GM04503 (cell line): ENCODE results near the gene EML3.
"Not testable (repeated sequence)": the region's sequence is repeated elsewhere in the genome, so short reads cannot be mapped to it uniquely, and the experiment has no call there.

Source experiments
- DNase-seq: peaks from one replicate; pipeline ENCODE4 v3.0.0-alpha.2; 2012; ENCODE audit warnings: low read depth

The EML3 gene

DNA sequence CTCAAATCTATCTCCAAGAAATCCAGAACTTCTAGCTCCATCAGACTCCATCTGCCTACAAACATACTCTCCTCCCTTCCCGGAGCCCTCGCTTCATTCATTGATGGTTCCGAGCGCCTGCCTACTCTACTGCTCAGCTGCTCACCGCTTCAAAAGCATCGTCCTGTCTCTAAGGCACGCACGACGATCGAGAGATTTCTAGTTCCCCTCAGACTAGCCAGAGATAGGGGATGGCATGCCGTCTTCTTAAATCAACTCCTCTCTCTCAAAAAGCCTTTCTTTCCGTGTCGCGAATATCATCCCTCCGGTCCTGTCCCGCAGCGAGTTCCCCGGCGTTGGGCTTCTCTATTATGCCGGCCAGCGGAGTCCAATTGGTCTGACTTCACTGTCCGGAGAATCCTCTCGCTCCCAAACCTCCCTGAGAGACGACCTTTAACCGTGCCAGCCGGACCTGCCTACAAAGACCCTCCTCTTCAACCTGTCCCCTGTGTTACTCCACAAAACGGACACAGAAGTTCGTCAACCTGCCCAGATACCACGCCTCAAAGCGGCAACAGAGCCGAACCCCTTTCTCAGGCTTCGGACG is 39.5 kb downstream of the EML3 start:
- no peak for DNase-seq

DNA sequence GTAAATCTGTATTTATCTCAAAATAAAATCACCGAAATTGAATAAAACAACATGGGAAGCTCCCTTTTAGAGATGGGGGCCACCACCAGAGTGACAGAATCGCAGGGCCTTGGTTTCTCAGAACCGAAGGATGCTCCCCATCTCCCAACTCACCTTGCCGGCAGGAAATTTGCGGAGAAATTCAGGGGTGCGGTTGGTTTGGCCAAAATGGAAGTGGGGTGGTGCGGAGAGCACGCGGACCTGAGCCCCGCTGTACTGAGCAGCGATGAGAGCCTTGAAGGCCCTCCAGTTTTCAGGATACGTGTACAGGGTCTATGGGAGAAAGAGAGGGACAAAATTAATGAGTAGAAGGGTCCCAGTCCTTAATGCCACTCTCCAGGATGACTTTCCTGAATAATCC is 40.1 kb downstream of the EML3 start:
- no peak for DNase-seq

DNA sequence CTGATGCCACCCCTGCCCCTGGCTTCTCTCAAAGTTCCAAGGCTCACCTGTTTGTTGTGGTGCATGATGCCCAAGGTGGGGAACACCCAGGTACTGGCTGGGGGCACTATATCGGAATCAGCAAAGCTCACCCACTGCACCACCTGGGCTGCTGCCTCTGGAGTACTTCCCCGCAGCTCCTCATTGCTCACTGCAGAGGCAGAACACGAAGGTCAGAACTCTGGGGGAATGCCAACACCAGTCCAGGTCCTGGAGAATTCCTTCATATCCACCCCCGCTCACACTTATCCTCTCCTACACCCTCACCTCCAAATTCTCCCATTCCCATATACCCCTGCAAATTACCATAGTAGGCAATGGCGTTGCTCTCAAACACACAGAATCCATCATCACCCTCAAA is 41.1 kb downstream of the EML3 start:
- DNase-seq = not testable (repeated sequence)

DNA sequence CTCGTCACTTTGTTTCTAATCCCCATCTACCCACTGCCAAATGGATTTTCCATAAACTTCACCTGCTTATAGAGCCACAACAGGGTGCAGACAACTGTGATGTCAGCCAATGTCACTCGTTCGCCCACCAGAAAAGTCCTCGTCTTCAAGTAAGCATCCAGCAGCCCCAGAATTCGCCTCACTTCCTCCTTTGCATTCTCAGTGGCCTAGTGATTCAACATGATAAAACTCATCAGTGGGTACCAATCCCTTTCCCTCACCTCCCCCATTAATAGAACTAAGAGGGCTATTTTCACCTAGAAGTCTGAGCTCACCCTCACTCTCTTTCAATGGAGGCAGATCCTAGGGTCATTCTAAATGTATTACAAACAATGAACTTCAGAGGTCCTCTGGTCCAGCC is 41.7 kb downstream of the EML3 start:
- DNase-seq = not testable (repeated sequence)

DNA sequence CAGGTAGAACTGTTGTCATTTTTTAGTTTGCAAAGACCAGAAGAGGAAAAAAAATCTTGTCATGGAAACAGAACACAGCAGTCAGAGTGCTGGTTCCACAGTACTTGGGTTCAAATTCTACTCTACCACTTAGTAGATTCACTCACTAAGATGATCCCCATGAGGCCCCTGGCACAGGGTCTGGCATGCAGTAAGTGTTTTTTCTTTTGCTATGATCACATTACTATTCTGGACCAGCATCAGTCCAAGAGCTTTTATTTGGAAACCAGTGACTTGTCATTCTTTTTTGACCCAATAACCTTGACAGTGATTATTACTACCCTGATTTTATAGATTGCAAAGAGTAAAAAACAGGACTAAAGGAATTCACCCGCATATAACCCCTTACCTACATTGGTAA is 43.0 kb downstream of the EML3 start:
- DNase-seq = no peak

DNA sequence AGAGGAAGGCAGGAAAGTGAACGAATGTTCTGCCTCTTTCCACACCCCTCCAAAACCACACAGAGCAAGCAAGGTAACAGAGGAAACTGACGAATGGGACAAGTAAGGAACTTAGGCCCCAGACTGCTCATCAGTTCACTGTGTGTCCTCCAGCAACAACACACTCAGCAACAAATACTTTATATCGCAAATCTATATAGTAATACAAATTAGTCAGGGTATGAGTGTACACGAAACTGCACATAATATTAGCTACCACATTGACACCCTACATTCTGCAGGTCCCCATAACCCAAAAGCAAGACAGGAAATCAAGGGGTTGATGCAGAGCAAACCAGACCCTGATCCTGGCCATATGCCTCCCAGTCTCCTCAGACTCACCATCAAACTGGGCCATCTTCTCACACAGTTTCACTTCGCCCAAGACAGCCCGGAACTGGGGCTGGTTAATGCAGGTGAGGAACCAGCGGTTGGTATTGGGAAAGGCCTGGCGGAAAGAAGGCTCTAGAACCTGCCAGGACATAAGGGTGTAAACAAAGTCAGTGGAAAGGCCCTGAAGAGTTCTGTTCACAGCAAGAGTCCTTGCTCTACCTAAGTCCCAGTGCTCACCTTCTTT is 45.4 kb downstream of the EML3 start:
- DNase-seq = no peak

DNA sequence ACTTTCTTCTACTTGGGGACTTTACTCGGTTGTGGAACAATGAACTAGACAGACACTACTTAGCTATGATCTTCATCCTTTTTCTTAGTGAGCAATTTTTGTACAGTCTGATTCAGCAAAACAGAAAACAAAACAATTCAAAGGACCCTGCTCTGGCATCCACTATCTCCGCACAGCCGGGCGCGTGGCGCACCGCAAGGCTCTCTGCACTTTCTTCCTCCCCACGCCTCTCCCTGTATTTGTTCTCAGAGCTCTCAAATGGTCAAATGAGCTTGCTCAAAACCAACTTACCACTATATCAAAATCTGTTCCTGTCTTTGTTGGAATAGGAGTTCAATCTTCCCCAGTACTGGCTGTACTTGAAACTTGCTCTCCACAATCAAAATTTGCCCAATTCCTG is 46.3 kb downstream of the EML3 start:
- DNase-seq = no peak

DNA sequence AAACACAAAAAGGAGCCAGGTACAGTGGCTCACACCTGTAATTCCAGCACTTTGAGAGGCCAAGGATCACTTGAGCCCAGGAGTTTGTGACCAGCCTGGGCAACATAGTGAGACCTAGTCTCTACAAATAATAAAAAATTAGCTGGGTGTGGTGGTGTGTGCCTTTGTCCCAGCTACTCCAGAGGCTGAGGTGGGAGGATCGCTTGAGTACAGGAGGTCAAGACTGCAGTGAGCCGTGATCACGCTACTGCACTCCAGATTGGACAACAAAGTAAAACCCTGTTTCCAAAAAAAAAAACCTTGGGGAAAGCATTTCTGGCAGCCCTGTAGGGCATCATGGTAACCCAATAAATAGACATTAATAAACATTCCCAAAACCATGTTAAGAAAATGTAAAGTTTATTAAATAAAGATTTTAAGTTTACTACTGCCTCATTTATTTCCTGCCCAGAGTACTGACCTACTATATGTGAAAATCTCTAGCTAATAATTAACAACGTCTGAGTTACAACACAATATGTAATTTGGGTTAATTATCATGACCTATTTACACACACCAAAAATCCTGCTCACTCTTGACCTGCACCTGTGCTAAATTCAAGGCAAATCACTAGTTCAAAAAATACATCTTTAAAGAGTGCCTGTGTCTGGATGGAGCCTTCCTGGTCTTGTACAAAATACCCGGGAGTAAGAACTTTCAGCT is 47.3 kb downstream of the EML3 start:
- no peak for DNase-seq

DNA sequence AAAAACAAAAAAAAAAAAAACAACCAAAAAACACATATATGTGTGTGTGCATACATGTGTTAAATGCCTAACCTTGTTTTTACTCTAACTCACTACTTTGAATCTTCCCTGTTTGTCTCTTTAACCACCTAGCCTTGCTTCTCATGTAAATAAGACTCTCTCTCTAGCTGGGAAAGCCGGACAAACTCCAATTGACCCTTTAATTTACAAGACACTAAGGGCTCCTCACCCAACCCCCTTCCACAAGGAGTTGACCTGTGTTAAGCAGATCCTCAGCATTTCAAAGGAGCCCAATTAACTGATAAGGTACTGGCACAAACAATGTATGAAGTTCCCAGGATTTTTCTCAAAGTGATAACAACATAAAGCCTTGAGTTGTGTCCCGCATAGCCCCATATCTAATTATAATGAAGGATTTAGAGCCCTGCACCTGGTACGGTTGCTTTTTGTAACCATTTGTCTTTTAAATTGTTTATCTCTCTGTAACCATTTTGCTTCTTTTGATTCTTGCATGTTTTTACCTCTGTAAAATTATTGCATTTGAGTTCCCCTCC is 50.8 kb downstream of the EML3 start:
- not testable (repeated sequence) for DNase-seq

DNA sequence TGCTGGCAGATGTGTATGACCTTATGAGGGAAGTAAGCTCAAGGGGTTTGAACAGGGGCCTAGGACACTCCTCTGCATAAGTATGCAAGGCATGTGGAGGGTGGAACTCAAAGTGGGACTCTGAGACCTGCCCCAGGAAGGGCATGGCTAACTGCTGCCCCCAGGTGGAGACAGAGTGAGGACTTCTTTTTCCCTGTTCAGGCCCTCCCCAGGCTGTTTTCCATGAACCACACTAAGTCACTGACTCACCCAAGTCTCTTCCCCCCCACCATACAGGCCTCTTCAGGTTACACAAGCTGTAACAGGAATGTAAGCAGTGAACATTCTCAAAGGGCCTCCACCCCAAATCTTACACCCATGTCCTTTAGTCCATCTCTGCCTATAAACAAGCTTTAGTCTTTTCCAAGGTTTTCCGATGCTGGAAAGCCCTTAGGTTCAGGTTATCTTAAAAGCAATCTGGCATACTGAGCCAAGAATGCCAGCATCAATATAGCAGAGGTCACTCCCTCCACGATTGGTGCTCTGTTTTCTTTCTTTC is 51.9 kb downstream of the EML3 start:
- DNase-seq = peak; percentile 96

DNA sequence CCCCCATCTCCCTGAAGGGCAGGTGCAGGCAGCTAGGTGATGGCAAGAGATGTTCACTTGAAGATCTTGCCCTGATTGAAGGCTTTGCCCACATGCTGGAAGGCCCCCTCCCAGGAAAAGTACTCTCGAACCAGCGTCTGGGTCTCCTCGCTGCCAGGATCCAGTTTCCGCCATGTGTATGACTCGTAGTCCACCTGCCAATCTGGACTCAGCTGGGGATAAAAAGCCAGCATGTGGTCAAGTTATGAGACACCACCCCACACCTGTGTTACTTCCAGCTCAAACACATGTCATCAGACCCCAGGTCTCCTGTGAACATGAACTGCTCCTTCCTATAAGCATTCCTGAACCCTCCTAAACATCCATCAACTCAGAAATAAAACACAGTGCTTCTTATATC is 52.9 kb downstream of the EML3 start:
- not testable (repeated sequence) for DNase-seq

DNA sequence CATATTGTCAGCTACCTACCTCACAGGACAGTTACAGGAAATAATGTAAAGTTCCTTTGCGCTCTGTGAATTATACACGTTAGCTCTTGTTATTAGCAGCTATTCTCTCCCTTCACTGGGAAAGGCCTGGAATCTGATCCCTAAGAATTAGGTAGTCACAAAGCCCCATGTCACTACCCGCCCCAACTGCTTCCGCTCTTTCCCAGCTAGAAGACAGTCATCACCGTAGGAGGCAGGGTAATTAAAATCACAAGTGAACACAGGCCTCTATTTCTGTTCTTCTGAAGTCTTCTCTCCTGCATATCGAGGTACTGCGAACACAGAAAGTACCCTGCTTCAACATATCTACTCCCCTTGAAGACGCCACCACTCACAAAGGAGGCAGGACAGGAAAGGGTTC is 53.4 kb downstream of the EML3 start:
- no peak for DNase-seq

DNA sequence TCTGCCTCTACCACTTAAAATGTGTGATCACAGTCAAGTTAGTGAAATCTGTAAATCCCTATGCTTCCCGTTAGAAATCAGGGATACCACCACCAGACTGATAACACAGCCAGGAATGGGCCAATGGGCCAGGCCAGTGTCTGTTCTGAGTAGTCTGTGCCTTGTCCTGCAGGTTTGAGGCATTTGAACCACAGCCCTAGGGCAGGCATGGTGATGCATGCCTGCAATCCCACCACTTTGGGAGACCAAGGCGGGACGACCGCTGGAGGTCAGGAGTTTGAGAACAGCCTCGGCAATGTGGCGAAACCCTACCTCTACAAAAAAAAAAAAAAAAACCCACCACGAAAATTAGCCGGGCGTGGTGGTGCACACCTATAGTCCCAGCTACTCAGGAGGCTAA is 53.9 kb downstream of the EML3 start:
- DNase-seq = no peak

DNA sequence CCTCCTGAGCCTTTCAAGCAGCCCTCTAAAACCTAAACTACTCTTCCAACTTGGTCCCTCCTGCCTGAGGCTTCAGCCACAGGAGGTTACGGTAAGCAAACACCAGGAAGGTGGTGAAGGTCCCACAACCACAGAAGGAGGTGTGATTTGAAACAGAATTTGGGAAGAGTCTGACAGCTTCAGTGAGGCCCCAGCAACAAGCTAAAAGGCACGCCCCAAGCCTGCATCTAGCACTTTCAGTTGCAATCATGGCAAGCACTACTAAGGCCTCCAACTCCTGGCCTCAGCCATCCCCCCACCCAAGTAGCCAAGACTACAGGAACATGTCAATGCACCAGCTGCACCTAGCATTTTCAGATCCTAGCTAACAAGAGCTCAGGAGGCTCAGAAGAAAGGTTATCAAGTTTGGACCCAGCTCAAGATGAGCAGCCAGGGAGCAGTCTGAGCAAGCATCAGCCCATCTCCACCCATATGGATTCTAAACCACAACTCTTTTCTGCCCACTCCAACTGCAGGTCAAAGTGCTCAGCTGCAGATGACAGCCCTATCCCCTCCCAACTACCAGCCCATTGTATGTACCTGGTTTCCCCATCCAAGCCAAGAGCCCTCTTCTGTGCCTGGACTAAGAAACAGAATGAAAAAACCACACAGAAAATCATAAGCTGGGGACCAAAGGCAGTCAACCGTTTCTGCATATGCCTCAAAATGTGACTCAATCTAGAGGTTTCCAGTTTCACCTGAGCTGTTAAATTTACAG is 55.5 kb downstream of the EML3 start:
- DNase-seq = no peak

DNA sequence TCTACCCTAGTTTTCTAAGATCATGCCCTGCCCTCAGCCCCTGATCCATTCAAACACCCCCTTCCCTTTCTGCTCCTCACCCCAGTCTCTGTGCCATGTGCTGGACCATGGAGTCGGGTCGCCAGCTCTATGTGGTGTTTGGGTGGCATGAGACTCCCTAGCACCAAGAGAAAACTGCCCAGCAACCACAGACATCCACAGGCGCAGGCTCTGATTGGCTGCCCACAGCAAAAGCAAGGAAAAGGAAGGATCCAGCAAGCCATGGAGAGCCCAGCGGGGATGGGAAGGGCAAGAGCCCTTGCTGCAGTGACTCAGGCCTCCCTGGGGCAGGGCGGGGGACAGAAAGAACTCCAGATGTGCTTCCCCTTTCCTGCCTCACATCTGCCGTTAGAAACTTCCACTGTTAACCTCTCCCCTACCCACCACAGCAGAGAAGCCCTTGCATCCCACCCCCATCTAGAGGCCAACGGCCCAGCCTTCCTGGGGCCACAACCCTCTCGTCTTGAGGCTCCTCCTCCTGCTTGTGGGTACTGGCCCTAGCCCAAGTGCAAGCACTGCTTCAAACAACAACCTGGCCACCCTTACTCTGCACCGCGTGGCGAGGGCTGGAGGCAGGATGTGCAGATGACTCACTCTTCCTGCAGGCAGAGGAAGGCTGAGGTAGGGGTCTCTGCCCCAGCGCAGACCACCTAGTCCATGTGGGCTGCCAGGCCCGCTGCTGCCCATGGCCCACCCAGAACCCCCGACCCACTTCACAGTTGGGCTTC is 56.3 kb downstream of the EML3 start:
- DNase-seq = peak; percentile 88

DNA sequence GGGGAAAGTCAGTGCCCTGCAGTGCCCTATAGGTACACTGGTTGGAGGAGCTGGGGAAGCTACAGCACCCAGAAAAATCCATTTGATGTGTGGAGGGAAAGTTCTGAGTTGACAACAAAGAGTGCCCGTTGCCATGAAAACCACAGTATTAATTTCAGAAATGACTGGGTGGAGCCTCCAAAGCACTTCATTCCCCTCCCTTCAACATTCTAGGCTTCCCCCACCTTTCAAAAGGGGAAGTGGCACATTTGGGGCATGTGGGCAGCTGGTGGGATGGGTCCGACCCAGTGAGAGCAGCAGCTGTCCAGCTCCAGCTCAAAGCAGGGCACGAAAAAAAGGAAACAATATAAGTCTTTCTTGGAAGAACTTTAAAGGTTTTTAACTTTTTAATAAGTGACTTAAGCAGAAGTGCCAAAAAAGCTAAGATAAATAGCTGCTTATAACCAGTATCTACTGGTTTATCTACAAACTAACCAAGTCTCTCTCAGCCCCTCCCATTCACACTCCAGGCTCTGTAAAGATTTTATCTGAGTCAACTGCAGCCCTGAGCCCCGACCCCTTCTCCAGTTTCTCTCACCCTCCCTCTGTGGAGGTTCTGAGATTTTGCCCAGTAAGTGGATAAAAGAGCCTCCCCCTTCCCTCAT is 57.0 kb downstream of the EML3 start:
- DNase-seq = no peak

DNA sequence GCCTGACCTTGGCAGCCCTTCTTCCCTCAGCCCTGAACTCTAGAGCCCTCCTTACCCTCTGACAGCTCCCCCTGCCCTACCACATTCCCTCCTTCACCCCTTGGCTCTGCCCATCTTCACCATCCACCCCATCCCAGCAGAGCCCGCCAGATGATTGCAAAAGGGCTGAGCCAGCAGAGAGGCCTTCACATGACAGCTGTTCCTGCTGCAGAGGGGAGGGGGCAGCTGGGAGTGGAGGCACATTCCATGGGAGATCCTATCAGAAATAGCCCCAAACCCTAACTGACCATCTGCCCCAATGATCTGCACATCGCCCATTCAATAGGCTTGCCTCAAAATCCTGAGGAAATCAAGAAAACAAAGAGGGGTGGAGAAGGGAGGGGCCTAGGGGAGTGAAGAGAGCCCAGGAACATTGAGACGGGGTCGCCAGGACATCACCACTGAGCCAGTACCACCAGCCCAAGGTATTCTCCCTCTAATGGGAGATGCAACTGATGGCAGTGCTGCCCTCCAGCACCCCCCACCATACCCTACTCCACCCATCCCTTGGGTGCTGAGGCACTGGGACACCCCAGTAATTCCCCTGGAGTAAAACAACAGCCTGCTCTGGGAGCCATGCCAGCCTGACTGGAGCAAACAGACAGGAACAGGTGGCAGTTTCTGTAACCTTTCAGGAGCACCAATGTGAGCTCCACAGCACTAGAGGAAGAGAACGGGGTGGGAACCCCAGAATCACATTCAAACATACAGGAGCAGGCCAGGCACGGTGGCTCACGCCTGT is 58.0 kb downstream of the EML3 start:
- no peak for DNase-seq

DNA sequence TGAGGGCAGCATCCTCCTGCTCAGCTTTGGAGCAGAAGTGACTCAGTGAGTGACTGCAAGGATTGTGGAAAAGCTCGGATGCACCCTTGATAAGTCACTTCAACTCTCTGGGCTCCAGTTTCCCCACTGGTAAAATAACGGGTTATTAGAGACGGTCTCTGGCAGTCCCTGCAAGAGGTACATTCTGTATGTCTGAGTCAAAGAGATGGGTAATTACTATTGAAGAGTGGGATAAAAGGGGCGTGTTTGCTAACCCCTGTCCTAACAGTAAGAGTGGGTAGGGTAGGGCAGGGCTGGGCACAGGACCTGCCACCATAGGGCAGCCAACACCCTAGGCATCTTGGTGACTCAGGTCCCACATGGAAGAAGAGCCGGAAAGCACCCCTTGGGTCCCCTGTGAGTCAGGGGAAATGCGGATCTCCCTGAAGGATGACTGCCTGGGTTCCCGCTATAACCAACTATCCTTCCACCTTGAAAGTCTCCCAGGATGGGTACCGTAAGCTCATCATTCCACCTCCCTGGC is 58.7 kb downstream of the EML3 start:
- DNase-seq = peak; percentile 82

DNA sequence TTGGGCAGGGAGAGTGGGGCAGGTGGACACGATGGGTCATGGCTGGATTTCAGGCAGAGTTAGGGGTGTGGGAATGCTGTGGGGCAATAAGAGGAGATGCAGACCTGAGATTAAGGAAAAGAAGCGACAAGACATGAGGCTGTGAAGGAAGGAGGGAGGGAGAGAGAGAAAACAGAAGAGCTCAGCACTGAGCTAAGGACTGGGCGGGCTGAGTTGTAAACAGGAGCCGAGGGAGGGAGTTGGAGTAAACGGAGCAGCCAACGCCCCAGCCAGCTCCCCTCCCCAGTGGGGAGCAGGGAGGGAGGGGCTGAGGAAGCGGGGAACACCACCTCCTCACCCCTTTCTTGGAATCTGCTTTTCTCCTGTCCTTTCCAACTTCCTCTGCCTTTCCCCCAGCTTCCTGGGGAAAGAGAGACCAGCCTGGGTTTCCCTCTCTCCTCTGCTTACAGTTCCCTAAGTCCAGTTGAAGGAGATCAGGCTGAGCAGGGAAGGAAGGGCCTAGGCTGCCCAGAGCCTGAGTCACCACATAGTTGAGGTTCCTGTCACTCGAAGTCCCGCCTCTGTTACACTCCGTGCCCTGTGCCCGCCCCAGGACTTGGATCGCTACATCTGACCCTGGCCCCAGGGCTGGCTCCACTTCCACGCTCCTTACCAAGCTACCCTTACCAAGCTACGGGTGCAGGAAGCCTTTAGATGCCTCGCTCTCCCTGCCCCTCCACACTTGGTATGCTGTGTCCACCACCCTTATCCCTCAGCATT is 59.3 kb downstream of the EML3 start:
- peak; percentile 93 for DNase-seq
